NCI-H2196 treated with DMSO at 0.1 percent for 48 hours (cell line): Measurements from ENCODE around the gene STMN3.
"Not testable (repeated sequence)": the region's sequence is repeated elsewhere in the genome, so short reads cannot be mapped to it uniquely, and the experiment has no call there.

ENCODE experiments used
- DNase-seq: peaks from one replicate; lab custom pipeline; 2025; ENCODE audit not compliant: unreplicated experiment; lab: John Stamatoyannopoulos, UW

Gene STMN3

DNA sequence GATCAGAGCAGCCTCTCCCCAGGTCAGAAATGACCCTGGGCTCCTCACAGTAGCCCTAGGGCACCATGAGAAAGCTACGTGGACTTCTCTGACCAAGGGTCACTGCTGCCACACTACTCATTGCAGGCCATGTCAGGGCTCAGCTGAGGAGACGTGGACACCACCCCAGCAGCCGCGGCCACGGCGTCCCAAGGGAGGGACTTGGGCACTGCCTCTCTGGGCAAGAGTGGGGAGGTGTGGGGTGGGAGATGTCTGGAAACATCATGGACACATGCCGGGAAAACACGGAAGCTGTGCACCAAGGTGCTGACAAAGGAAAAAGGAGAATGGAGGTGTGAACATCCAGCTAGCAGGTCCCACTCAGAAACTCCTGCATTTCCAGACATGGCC, 35.4 kb downstream of the STMN3 start:
- no peak for DNase-seq

DNA sequence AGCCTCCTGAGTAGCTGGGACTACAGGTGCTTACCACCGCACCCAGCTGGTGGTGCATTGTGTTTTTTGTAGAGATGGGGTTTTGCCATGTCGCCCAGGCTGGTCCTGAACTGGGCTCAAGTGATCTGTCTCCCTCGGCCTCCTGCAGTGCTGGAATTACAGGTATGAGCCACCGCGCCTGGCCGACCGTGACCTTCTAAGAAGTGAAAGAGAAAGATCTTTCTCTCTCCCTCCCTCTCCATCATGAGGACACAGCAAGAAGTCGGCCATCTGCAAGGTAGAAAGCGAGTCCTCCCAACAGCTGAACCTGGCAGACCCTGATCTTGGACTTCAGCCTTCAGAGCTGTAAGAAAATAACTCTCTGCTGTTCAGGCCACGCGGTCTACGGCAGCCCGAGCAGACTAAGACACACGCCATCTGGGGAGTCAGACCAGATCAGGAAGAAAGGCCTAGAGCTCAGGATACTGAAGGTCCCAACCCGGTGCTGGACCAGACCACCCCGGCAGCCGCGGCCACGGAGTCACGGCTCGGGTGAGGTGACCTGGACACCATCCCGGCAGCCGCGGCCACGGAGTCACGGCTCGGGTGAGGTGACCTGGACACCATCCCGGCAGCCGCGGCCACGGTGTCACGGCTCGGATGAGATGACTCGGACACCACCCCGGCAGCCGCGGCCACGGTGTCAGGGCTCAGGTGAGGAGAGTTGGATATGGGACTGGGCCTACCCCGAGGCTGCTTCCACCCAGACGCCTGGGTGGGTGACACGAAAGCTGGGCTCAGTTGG, 35.9 kb downstream of the STMN3 start:
- DNase-seq: no peak

GRCh38 chr20:63613863-63614594, 39.2 kb downstream of the STMN3 start:
- DNase-seq: not testable (repeated sequence)

DNA sequence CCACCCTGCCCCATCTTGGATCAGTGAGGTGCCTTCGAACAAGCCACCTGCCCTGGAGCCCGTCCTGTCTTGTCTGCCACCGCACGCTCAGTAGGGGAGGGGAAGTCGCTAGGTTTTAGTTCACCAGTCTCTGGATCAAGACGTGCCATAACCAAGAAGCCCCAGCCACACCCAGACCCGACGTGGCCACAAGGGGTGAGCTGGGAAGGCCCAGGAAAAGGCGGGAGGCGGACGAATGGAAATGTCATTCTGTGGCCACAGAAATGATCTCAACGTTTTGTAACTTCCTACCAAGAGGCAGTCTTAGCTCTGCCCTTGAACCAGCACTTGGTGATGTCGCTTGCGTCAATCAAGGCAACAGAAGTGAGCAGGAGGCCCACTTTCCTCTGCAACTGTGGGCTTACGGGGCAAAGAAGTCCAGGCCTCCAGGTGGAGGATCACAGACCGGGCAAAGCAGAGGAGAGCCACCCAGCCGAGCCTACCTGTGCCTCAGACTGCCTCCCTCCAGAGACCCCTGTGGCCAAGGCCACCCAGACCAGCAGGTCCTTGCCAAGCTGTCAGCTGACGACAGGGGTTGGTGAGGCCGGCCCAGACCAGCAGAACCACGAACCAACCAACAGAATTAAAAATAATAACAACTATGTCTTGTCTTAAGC, 40.8 kb downstream of the STMN3 start:
- DNase-seq: no peak

- DNase-seq: no peak
These were observed 41.6 kb downstream of the STMN3 start for GRCh38 chr20:63611646-63612045.

DNA sequence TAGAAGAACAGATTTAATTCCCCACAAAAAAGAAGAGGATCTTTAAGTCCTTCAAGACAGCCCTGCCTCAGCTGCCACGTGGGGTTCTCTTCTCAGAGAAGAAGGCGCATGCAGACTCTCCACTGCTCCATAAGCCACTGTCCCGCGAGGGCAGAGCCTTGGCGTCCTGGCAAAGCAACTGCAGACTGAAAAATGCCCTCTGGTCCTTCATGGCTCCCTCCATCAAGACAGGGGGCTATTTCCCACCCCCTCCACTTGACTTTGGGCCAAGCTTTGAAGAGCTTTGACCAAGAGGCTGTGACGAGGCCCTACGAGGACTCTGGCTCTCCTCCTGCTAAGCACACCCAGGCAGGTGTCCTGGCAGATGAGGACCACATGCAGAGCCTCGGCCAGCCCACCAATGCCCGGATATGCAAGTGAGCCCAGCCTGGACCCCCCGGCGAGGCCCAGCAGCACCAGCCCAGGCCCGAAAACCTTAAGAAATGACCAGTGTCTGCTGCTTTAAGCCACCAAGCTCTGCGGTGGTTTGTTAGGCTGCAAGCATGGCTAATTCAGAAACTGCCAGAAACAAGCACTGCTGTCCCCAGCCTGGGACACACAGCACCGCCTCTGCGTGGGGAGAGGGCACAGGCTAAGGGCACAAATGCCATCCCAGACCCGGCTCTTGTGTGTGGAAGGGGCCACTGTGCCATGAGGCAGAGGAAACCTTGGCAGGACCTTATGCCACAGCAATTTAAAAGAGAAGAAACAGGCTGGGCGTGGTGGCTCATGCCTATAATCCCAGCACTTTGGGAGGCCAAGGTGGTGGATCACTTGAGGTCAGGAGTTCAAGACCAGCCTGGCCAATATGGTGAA, 42.4 kb downstream of the STMN3 start:
- DNase-seq: no peak

GRCh38 chr20:63606686-63607085, 46.5 kb downstream of the STMN3 start:
- no peak for DNase-seq

GRCh38 chr20:63602321-63602720, 50.9 kb downstream of the STMN3 start:
- DNase-seq: no peak

GRCh38 chr20:63601679-63602078, 51.5 kb downstream of the STMN3 start:
- not testable (repeated sequence) for DNase-seq

DNA sequence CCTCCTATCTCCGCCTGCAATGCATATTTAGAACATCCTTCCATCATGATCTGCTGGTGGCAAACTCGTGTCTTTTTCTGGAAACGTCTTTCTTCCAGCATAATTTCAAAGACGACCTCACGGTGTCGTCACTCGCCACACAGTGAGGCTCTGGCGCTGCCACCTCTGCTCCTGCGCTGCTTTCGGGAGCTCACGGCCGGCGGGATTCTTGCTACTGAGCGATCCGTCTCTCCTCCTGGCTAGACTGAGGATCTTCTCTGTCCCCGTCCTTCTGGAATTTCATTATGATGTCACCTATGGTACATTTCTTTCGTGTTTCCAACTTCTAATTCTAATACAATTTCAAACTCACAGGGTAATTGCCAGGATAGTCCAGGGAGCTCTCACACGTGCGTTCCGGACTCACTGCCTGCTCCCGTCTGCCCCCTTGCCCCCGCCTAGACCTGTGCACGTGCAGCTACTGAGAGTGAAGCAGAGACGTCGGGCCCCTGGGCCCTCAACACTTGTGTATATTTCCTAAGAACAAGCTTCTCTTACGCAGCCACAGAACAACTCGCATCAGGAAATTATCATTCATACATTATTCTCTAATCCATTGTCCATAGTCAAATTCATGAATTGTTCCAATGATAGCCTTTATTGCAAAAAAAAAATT, 53.7 kb downstream of the STMN3 start:
- DNase-seq: no peak

DNA sequence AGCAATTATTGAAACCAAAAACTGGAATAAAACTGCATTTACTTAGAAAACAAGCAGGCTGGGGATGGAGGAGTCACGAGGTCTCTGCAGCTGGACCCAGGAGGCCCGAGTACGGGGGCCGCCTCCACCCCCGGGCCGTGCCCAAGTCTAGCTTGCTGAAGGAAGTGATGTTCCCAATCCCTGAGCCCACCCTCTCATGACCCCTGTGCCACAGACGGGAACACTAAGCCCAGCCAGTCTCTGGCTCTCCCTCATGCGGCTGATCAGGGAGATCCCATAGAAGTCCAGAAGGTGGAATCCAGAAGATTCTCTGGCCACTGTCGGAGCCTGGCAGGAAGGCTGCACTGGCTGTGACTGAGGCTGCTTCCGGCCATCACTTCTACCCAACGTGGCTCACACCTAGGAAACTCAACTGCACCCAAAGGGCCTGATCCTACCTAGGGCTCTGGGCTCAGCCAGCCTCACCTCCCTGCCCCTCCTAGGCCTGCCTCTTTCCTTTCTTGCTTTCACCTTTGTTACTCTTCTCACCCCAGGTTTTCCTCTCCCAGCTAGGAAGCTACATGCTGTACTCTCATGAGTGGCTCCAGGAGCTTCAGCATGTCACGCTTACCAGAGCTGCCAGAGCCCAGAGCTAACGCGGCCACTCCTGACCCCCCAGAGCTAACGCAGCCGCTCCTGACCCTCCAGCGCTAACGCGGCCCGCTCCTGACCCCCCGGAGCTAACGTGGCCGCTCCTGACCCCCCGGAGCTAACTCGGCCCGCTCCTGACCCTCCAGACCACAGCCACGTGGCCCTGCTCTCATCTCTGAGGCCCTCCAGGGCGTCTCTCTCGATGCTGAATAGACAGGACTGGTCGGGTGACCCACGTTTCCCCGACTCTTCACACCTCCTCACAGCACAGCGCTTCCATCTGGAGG, 54.5 kb downstream of the STMN3 start:
- no peak for DNase-seq

- no peak for DNase-seq
These were observed 55.4 kb downstream of the STMN3 start for GRCh38 chr20:63597651-63598478.

GRCh38 chr20:63596423-63596822, 56.8 kb downstream of the STMN3 start:
- no peak for DNase-seq

DNA sequence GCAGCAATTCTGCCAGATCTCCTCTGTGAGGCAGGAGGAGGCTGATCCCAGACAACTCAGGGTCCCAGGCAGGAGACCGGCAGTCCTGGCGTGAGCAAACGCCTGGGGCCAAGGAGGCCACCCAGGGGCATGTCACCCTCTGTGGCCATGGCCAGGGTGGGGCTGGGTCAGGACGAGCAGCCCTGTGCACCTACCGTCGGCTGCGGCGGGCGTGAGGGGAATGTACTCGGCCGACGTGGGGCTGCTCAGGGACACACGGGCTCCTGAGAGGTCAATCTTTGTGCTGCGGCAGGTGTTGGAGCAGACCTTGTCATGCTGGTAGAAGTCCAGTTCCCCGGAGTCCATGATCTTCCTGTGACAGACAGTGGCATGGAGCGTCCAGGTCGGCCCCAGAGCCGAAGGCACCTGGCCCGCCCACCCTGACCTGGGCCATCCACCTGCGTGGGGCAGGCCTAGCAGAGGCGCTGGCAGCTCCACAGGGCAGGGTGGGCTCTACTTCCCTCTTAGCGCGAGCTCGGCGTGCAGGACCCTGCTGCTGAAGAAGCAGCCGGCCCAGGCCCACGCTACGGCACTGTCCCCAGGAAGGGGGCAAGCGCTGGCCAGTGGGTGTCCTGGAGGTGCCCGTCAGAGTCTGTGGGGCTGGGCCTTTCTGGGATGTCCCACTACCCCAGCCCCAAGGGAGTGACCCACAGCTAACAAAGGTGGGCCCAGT, 57.7 kb downstream of the STMN3 start:
- no peak for DNase-seq

DNA sequence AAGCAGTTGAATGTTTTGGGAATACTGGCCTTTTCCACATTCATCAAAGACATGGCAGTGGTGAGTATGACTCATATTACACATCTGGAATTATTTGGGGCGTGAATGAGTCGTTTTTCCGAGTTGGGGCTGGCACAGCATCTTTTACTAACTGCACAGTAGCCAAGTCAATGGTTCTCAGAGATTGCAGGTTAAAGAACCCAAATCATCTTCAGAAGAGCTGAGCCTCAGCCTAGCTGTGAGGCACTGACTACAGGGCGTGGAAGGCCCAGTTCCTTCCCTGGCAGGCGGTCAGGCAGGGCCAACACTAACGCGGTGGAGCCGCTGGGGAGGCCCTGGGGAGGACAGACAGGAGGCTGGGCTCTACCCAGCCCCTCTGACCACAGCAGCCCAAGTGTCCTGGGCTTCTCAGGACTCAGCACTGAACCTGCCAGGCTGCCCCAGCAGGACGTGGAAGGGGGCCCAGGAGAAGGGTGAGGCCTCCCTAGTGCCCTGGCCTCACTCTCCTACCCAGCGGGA, 59.1 kb downstream of the STMN3 start:
- no peak for DNase-seq

GRCh38 chr20:63592661-63593060, 60.6 kb downstream of the STMN3 start:
- no peak for DNase-seq

- DNase-seq: no peak
These were observed 61.4 kb downstream of the STMN3 start for GRCh38 chr20:63591786-63592355.
